ENCODE results near the gene MAD2L2.

The MAD2L2 gene

GRCh38 chr1:11684070-11684469 lies 3.1 kb upstream of the MAD2L2 start:
- Histone ChIP-seq H3K4me3 (no peak overlapping the region), H3K27ac (no peak overlapping the region)
- TF ChIP-seq CTCF (IDR thresholded peaks at IDR 0.05) = no peak
- no peak for DNase-seq (ENCODE audit: low spot score)

- Histone ChIP-seq H3K27ac (no peak overlapping the region), H3K4me3 (no peak overlapping the region)
- TF ChIP-seq CTCF (IDR thresholded peaks at IDR 0.05) = no peak
- DNase-seq (ENCODE audit: low spot score) = no peak
Observed at GRCh38 chr1:11682799-11683198, 1.9 kb upstream of the MAD2L2 start.

- DNase-seq (ENCODE audit: low spot score) = no peak
- no peak overlapping the region for H3K27ac ChIP-seq
- no peak overlapping the region for H3K4me3 ChIP-seq
- TF ChIP-seq CTCF (IDR thresholded peaks at IDR 0.05) = no peak
Observed at GRCh38 chr1:11682287-11682771, 1.4 kb upstream of the MAD2L2 start.

GRCh38 chr1:11680270-11681070 lies 478 bp downstream of the MAD2L2 start:
- Histone ChIP-seq H3K27ac (peak overlapping the region; percentile 69 to 82), H3K4me3 (peak overlapping the region; percentile 77)
- TF ChIP-seq CTCF (IDR thresholded peaks at IDR 0.05) = no peak
- no peak for DNase-seq (ENCODE audit: low spot score)

GRCh38 chr1:11678442-11678841 lies 2.5 kb downstream of the MAD2L2 start:
- DNase-seq (ENCODE audit: low spot score) = no peak
- no peak overlapping the region for H3K27ac ChIP-seq
- TF ChIP-seq CTCF (IDR thresholded peaks at IDR 0.05) = no peak
- no peak overlapping the region for H3K4me3 ChIP-seq

DNA sequence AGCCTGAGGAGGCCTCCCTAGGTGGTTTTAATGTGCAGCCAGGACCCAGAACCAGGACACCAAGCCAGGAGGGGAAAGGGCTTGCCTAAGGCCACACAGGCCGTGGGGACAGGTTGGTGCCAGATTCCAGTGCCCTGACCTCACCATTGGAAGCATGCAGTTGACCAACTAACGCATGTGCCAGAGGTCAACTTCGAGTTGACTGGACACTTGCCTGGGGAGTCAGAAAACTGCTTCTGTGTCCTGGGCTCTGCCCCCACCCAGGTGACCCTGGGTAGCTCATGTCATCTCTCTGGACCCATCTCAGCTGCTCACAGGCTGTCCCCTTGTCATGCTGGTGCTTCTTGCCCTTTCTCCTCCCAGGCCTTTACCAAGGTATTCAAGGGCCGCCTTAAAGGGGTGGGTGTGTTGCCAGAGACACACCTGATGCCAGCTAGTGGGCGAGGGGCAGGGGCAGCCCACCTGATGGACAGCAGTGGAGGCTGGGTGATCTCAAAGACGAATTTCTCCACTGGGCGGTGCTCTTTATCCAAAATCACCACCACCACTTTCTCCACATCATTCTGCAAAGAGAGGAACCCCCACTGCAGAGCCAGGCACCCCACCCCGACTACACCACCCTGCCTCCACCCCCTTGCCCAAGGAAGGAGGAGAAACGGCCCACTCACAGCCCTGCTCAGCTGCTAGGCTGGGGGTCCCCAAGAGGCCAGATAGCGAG lies 4.4 kb downstream of the MAD2L2 start:
- TF ChIP-seq CTCF (IDR thresholded peaks at IDR 0.05) = no peak
- Histone ChIP-seq H3K27ac (no peak overlapping the region), H3K4me3 (no peak overlapping the region)
- DNase-seq (ENCODE audit: low spot score) = no peak

Data from coronary artery (tissue), 2 donors.